Duodenal mucosa (tissue), 2 donors: ENCODE results near the gene FLOT1.
A peak's percentile ranks its signal among the peaks of the same experiment; 100 is the strongest.

Experiments used
- H3K27ac ChIP-seq: one replicate; pipeline ENCODE4 v1.7.0; 2013; ENCODE audit warnings: low read depth, low read length
- H3K27me3 ChIP-seq, 2 donors: one replicate each; pipeline ENCODE4 v1.7.0; 2013; ENCODE audit warnings: low read length in 2 of 2, control low read depth in 1 of 2; ENCODE audit not compliant: insufficient read depth in 2 of 2, control insufficient read depth in 1 of 2
- H3K36me3 ChIP-seq, 2 donors: one replicate each; pipeline ENCODE4 v1.7.0; 2013; ENCODE audit warnings: low read length in 2 of 2, control low read depth in 1 of 2; ENCODE audit not compliant: insufficient read depth in 2 of 2, control insufficient read depth in 1 of 2
- H3K4me1 ChIP-seq, 2 donors: one replicate each; pipeline ENCODE4 v1.7.0; 2013; ENCODE audit warnings: low read length in 2 of 2, control low read depth in 1 of 2; ENCODE audit not compliant: insufficient read depth in 2 of 2, control insufficient read depth in 1 of 2
- H3K4me3 ChIP-seq, 2 donors: one replicate each; pipeline ENCODE4 v1.7.0; 2013; ENCODE audit warnings: low read length in 2 of 2, low read depth in 1 of 2
- H3K9ac ChIP-seq, 2 donors: one replicate each; pipeline ENCODE4 v1.7.0; 2013; ENCODE audit warnings: low read length in 2 of 2, low read depth in 1 of 2
- H3K9me3 ChIP-seq, 2 donors: one replicate each; pipeline ENCODE4 v1.7.0; 2013; ENCODE audit warnings: low read length in 2 of 2, control low read depth in 1 of 2; ENCODE audit not compliant: control insufficient read depth in 1 of 2

The FLOT1 gene

GRCh38 chr6:30686009-30686907 is 56.2 kb downstream of the FLOT1 start, which contains the start of gene PPP1R18:
TSS of gene PPP1R18 (minus strand) at chr6:30686645. CDS start at chr6:30686018, 627 bp downstream.
- H3K4me3 ChIP-seq = peak within 1 kb of the TSS; percentile 85 to 92
- H3K9ac ChIP-seq = peak within 1 kb of the TSS; percentile 72 to 79
- peak within 1 kb of the TSS; percentile 91 for H3K27ac ChIP-seq
- peaks cover 33 to 46% of the 10 kb centered on the region in 2 donors for H3K4me1 ChIP-seq
- H3K9me3 ChIP-seq = no peaks in the 10 kb centered on the region
- H3K36me3 ChIP-seq = no peaks in the 10 kb centered on the region
- no peaks in the 10 kb centered on the region for H3K27me3 ChIP-seq

DNA sequence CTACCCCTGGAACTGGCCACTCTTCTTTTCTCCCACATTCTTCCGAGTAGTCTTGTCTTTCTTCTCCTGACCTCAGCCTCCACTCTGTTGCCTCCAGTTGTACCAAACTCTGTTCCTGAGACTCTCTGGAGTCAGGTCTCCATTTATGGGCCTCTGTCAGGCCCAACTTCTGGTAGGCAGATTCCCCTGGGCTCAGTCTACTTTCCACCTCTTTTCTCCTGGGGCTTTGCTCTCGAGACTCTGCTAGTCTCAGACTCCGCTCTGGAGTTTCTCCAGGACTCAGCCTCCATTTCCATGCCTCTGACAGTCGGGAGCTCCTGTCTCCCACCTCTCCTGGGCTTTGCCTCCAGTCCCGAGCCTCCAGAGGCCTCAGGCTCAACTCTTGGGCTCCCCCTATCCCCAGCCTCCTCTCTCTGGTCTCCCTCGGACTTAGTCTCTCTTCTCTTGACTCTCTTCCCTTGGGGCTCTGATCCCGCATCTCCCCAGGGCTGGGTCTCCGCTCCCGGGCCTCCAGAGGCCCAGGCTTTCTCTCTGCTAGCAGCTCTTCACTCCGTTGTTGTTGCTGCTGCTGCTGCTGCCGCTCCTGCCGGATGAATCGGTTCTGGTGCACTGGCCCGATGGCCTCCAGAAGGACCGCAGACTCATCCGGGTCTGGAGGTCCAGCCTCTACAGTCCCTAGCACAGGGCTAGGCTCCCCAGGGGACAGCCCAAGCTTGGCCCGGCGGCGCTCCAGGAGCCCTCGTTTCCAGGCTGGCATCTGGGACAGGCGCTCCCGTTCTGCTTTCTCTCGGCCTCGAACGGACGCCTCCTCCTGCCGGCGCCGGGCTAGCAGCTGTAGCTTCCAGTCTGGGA is 57.1 kb downstream of the FLOT1 start:
- Histone ChIP-seq H3K4me3 (peak overlapping the region; percentile 85 to 92), H3K4me1 (peaks cover 31 to 45% of the 10 kb centered on the region in 2 donors), H3K36me3 (no peaks in the 10 kb centered on the region), H3K27ac (peak overlapping the region; percentile 91), H3K27me3 (no peaks in the 10 kb centered on the region), H3K9ac (peak overlapping the region; percentile 55 to 72), H3K9me3 (no peaks in the 10 kb centered on the region)

DNA sequence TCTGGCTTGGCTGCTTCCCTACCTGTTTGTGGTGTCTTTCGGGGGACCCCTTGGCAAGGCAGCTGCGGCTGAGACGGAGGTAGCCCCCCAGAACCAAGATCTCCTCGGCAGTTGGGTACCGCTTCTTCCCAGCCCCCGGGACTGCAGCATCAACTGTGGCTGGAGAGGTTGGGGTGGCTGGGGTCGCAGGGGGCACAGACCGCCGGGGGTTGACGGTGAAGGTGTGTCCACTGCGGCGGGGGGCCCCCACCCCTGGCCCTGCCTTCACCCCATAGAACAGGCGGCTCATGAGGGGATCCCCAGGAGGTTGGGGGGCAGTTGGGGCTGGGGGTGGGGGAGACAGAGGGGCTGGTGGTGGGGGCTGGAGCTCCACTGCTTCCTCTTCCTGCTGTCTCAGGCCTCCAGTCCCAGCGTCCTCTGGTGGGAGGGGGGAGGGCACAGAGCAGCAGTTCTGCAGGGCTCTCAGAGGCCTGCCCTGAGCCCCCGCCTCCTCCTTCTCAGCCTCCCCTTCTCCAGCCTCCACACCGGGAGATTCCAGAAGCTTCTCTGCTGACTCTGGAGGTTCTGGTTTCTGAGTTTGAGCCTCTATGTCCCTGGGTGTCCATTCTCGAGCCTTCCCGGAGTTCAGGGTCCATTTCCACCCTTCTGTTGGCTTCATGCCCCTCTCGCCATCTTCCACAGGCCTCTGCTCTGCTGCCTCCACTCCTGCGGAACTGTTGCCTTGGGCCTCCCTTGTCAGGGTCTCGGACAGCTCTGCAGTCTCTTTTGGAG is 57.9 kb downstream of the FLOT1 start:
- no peaks in the 10 kb centered on the region for H3K36me3 ChIP-seq
- no peaks in the 10 kb centered on the region for H3K9me3 ChIP-seq
- peaks cover 31 to 45% of the 10 kb centered on the region in 2 donors for H3K4me1 ChIP-seq
- H3K27ac ChIP-seq = peak overlapping the region; percentile 91
- H3K9ac ChIP-seq = peak overlapping the region; percentile 55 to 72
- peak overlapping the region; percentile 85 to 92 for H3K4me3 ChIP-seq
- H3K27me3 ChIP-seq = no peaks in the 10 kb centered on the region

DNA sequence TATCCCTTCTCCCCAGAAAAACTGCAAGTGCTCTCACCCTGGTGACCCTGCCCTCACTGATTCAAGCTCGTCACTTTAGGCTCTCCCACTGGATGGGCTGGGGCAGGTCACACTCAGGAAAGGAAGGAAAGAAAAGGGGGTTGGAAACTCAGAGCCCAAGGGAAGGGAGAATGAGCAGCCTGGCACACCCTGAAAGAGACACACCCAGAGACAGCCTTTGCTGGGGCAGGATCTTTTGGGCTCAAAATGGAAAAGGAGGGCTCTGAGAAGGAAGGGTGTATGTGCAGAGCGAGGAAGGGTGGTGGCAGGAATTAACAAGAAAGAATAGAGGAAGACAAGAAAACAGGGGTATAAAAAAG is 58.5 kb downstream of the FLOT1 start:
- Histone ChIP-seq H3K36me3 (no peaks in the 10 kb centered on the region), H3K9ac (peak overlapping the region; percentile 55 to 72), H3K4me1 (peaks cover 32 to 44% of the 10 kb centered on the region in 2 donors)

DNA sequence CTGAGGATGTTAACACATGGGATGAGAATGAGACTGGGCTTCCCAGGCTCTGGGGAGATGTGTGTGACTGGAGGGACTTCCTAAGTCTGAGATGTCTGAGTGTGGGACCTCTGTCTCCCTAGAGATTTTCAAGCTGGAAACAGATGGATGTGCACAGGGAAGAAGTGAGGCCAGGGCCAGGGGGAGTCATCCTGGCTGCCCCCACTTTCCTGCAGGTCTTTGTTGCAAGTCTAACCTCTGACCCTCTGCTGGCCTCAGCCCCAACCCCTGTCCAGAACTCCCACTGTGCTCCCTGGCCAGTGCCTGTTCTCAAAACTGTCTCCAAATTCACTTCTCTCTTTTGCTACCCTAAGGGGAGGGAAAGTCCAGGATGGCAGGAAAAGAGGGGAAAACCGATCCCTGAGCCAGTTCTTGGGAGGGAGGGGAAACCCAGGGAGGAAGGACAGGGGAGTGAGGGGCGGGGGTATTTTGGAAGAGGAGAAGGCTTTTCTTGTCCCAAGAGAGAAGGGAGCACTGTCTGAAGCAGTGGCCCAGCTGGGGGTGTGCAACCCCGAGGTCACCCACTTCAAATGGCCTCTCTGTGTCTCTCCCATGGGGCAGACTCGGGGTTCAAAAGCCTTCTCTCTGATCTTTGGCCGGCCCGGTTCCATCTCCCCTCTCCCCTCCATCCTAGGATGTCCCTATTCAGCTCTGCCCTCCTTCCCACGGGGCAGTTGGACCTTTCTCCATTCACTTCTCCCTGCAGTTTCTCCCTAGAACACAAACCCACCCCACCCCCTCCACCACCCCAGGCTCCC is 59.1 kb downstream of the FLOT1 start:
- Histone ChIP-seq H3K4me1 (peaks cover 32 to 40% of the 10 kb centered on the region in 2 donors), H3K9me3 (no peaks in the 10 kb centered on the region), H3K9ac (peak overlapping the region; percentile 67 to 72), H3K4me3 (peak overlapping the region; percentile 85 to 92), H3K27me3 (no peaks in the 10 kb centered on the region), H3K27ac (peak overlapping the region; percentile 85), H3K36me3 (peaks cover 0 to 3% of the 10 kb centered on the region in 2 donors)

More for the DNA sequence above, 58.5 kb downstream of the FLOT1 start:
- Histone ChIP-seq H3K27ac (peak overlapping the region; percentile 85), H3K9me3 (no peaks in the 10 kb centered on the region), H3K27me3 (no peaks in the 10 kb centered on the region), H3K4me3 (peak overlapping the region; percentile 85 to 92)

GRCh38 chr6:30682143-30683117 is 60.1 kb downstream of the FLOT1 start:
- no peaks in the 10 kb centered on the region for H3K9me3 ChIP-seq
- peak overlapping the region; percentile 67 to 72 for H3K9ac ChIP-seq
- H3K36me3 ChIP-seq = peaks cover 3 to 6% of the 10 kb centered on the region in 2 donors
- no peaks in the 10 kb centered on the region for H3K27me3 ChIP-seq
- H3K27ac ChIP-seq = peak overlapping the region; percentile 85
- peaks cover 24 to 34% of the 10 kb centered on the region in 2 donors for H3K4me1 ChIP-seq
- peak overlapping the region; percentile 85 to 92 for H3K4me3 ChIP-seq

DNA sequence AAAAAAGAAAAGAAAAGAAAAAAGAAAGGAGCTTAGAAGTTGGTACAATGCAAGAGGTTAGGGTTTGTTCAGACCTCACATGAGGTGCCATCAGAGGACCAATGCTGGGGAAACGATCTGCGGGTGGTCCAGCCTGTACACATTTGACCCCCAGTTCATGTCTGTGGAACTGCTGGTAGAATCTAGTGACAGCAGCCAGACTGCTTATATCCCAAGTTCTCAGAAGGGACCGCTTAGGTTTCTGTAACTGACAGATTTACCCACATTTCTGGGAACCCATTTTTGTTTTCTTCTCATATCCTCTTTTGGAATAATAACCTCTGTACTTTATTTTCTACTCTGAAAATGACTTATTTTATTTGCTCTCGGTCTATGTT is 60.7 kb downstream of the FLOT1 start:
- Histone ChIP-seq H3K4me1 (peaks cover 24 to 39% of the 10 kb centered on the region in 2 donors), H3K9me3 (no peaks in the 10 kb centered on the region), H3K4me3 (peak overlapping the region; percentile 85 to 92), H3K9ac (peak overlapping the region; percentile 32 to 72), H3K27me3 (no peaks in the 10 kb centered on the region), H3K27ac (peak overlapping the region; percentile 85), H3K36me3 (peaks cover 3 to 12% of the 10 kb centered on the region in 2 donors)

DNA sequence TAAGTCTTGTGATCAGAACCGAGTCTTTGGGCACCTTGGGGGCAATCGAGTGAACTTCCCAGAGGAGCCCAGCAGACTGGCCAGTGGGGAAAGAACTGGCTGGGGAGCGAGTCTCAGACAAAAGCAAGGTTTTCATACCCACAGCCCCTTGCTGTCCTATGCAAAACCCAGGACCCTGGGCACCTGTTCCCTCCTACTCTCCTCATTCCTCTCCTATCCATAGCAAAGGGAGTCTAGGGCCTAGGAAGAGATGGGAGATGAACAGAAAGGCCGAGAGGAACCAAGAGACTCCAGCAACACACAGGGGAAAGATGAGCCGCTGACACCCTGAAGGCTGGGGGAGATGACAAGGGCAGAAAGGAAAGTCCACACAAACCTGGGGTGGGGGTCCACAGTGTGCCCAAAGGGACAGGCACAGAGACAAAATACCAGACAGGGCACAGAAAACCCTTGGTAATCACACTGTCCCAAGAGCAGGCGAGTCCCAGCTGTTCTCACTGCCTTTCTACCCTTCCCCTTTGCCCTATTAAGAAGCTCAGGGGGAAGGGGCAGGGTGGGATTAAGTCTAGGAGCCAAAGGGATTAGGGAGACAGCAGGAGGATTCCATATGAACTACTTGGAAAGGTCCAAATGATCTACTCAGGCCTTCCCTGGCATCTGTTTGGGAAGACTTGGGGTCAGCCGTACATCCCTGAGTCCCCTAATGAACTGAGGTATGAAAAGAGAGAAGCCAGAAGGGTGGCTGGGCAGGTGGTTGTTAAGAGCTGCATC is 62.5 kb downstream of the FLOT1 start:
- Histone ChIP-seq H3K9me3 (no peaks in the 10 kb centered on the region), H3K9ac (peak overlapping the region; percentile 41 to 54), H3K27ac (no peak overlapping the region), H3K4me1 (peaks cover 20 to 29% of the 10 kb centered on the region in 2 donors), H3K36me3 (peaks cover 3 to 17% of the 10 kb centered on the region in 2 donors), H3K4me3 (peak overlapping the region; percentile 51 to 58), H3K27me3 (no peaks in the 10 kb centered on the region)
